Measurements from ENCODE around the gene HSD17B11.

GRCh38 chr4:87304745-87305432 is 86.1 kb downstream of the HSD17B11 start:
- TF ChIP-seq POLR2A (IDR thresholded peaks at IDR 0.05; ENCODE audit: low read length) = no peak
- 0 out of 4 replicates have a peak, but pooled peaks of 1 of the 2 experiments have one; percentile 6 for TF ChIP-seq CEBPB (IDR thresholded peaks at IDR 0.05)
- TF ChIP-seq, protein P1, sequence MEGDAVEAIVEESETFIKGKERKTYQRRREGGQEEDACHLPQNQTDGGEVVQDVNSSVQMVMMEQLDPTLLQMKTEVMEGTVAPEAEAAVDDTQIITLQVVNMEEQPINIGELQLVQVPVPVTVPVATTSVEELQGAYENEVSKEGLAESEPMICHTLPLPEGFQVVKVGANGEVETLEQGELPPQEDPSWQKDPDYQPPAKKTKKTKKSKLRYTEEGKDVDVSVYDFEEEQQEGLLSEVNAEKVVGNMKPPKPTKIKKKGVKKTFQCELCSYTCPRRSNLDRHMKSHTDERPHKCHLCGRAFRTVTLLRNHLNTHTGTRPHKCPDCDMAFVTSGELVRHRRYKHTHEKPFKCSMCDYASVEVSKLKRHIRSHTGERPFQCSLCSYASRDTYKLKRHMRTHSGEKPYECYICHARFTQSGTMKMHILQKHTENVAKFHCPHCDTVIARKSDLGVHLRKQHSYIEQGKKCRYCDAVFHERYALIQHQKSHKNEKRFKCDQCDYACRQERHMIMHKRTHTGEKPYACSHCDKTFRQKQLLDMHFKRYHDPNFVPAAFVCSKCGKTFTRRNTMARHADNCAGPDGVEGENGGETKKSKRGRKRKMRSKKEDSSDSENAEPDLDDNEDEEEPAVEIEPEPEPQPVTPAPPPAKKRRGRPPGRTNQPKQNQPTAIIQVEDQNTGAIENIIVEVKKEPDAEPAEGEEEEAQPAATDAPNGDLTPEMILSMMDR (IDR thresholded peaks at IDR 0.05) = no peak
- TF ChIP-seq, protein P2, sequence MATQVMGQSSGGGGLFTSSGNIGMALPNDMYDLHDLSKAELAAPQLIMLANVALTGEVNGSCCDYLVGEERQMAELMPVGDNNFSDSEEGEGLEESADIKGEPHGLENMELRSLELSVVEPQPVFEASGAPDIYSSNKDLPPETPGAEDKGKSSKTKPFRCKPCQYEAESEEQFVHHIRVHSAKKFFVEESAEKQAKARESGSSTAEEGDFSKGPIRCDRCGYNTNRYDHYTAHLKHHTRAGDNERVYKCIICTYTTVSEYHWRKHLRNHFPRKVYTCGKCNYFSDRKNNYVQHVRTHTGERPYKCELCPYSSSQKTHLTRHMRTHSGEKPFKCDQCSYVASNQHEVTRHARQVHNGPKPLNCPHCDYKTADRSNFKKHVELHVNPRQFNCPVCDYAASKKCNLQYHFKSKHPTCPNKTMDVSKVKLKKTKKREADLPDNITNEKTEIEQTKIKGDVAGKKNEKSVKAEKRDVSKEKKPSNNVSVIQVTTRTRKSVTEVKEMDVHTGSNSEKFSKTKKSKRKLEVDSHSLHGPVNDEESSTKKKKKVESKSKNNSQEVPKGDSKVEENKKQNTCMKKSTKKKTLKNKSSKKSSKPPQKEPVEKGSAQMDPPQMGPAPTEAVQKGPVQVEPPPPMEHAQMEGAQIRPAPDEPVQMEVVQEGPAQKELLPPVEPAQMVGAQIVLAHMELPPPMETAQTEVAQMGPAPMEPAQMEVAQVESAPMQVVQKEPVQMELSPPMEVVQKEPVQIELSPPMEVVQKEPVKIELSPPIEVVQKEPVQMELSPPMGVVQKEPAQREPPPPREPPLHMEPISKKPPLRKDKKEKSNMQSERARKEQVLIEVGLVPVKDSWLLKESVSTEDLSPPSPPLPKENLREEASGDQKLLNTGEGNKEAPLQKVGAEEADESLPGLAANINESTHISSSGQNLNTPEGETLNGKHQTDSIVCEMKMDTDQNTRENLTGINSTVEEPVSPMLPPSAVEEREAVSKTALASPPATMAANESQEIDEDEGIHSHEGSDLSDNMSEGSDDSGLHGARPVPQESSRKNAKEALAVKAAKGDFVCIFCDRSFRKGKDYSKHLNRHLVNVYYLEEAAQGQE (IDR thresholded peaks at IDR 0.05) = no peak
- TF ChIP-seq BHLHE40 (IDR thresholded peaks at IDR 0.05; ENCODE audit: low read depth, low read length) = no peak
- TF ChIP-seq HDAC2 (IDR thresholded peaks at IDR 0.05) = no peak
- TF ChIP-seq ZNF302 (CRISPR knock-in tag; IDR thresholded peaks at IDR 0.05) = no peak
- no peak for TF ChIP-seq NR3C1 (IDR thresholded peaks at IDR 0.05)
- TF ChIP-seq KDM1A (IDR thresholded peaks at IDR 0.05; ENCODE audit: low read depth) = no peak
- no peak for TF ChIP-seq NFE2L2 (conservative IDR thresholded peaks at IDR 0.05; ENCODE audit: low read length)
- no peak for TF ChIP-seq KDM5A (IDR thresholded peaks at IDR 0.05)
- TF ChIP-seq HES2 (IDR thresholded peaks at IDR 0.05) = no peak
- TF ChIP-seq TP53 (CRISPR knock-in tag; IDR thresholded peaks at IDR 0.05) = no peak
